Activated T-cell treated with anti-CD3 and anti-CD28 coated beads for 24 hours (primary cell): Measurements from ENCODE around the gene PHYKPL.
"Not testable (repeated sequence)": the region's sequence is repeated elsewhere in the genome, so short reads cannot be mapped to it uniquely, and the experiment has no call there.

Experiments used
- DNase-seq: peaks from one replicate; pipeline ENCODE4 v3.0.0-alpha.2; 2020; ENCODE audit warnings: low read depth

The PHYKPL gene

GRCh38 chr5:178264044-178264443 lies 31.4 kb upstream of the PHYKPL start:
- no peak for DNase-seq

GRCh38 chr5:178261666-178262600 lies 29.3 kb upstream of the PHYKPL start:
- no peak for DNase-seq

- no peak for DNase-seq
Measured at GRCh38 chr5:178259623-178260536, 27.3 kb upstream of the PHYKPL start.

- DNase-seq: no peak
Measured at GRCh38 chr5:178257650-178258049, 25.0 kb upstream of the PHYKPL start.

GRCh38 chr5:178256746-178257145 lies 24.1 kb upstream of the PHYKPL start:
- DNase-seq: no peak

- not testable (repeated sequence) for DNase-seq
Measured at GRCh38 chr5:178253632-178254031, 21.0 kb upstream of the PHYKPL start.

GRCh38 chr5:178252258-178252657 lies 19.7 kb upstream of the PHYKPL start:
- no peak for DNase-seq

- DNase-seq: no peak
Measured at GRCh38 chr5:178250263-178250662, 17.7 kb upstream of the PHYKPL start.

GRCh38 chr5:178249191-178249989 lies 16.8 kb upstream of the PHYKPL start:
- no peak for DNase-seq

GRCh38 chr5:178248750-178249149 lies 16.1 kb upstream of the PHYKPL start:
- DNase-seq: no peak

GRCh38 chr5:178247481-178248456 lies 15.2 kb upstream of the PHYKPL start:
- no peak for DNase-seq

- DNase-seq: no peak
Measured at GRCh38 chr5:178246624-178247279, 14.2 kb upstream of the PHYKPL start.

- no peak for DNase-seq
Measured at GRCh38 chr5:178245389-178245788, 12.8 kb upstream of the PHYKPL start.

GRCh38 chr5:178244576-178244975 lies 12.0 kb upstream of the PHYKPL start:
- DNase-seq: no peak

GRCh38 chr5:178242416-178242815 lies 9.8 kb upstream of the PHYKPL start:
- no peak for DNase-seq

GRCh38 chr5:178241688-178242231 lies 9.2 kb upstream of the PHYKPL start:
- DNase-seq: no peak

- DNase-seq: no peak
Measured at GRCh38 chr5:178241231-178241663, 8.6 kb upstream of the PHYKPL start.

- no peak for DNase-seq
Measured at GRCh38 chr5:178240766-178241165, 8.2 kb upstream of the PHYKPL start.

- DNase-seq: no peak
Measured at GRCh38 chr5:178240341-178240741, 7.7 kb upstream of the PHYKPL start.
